ENCODE measurements around the gene PRKN. TPM values are rescaled to one million over a fixed set of nuclear protein-coding genes. Genes with fewer than 3 reads are reported as not detected.

The PRKN gene
- total and polyA plus RNA-seq, 2 experiments from 2014 or later, result 11.7 to 28.1 TPM

- Histone ChIP-seq H3K27ac (no peak overlapping the region), H3K36me3 (no peaks in the 10 kb centered on the region), H3K4me3 (no peak overlapping the region), H3K27me3 (no peaks in the 10 kb centered on the region), H3K4me1 (ENCODE audit: low read depth) (no peaks in the 10 kb centered on the region), H3K9me3 (ENCODE audit: low read depth) (no peaks in the 10 kb centered on the region)
- TF ChIP-seq, protein P1, sequence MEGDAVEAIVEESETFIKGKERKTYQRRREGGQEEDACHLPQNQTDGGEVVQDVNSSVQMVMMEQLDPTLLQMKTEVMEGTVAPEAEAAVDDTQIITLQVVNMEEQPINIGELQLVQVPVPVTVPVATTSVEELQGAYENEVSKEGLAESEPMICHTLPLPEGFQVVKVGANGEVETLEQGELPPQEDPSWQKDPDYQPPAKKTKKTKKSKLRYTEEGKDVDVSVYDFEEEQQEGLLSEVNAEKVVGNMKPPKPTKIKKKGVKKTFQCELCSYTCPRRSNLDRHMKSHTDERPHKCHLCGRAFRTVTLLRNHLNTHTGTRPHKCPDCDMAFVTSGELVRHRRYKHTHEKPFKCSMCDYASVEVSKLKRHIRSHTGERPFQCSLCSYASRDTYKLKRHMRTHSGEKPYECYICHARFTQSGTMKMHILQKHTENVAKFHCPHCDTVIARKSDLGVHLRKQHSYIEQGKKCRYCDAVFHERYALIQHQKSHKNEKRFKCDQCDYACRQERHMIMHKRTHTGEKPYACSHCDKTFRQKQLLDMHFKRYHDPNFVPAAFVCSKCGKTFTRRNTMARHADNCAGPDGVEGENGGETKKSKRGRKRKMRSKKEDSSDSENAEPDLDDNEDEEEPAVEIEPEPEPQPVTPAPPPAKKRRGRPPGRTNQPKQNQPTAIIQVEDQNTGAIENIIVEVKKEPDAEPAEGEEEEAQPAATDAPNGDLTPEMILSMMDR (IDR thresholded peaks at IDR 0.05; ENCODE audit: low read depth, low read length), result no peak
- DNase-seq (ENCODE audit: low read depth in 1 of 2, low spot score in 1 of 2), result no peak
Observed at GRCh38 chr6:161347988-161348627, 1379.5 kb downstream of the PRKN start.

DNA sequence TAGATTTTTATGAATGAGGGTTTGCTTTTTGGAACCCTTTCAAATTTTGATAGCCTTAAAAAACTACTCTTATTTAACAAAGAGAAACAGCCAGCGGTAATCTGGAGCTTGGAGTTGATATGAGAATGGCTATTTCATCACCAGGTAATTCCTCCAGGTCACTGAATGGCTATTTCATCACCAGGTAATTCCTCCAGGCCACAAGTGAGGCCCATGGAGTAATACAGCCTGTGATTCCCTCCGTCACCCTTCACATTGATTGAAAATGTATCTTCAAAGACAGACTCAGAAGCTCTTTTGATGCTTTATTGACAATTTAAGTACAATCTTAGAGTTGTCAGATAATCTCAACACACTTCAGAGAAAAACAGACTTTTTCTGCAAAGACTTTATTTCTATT lies 1380.4 kb downstream of the PRKN start:
- no peaks in the 10 kb centered on the region for H3K9me3 ChIP-seq (ENCODE audit: low read depth)
- no peak overlapping the region for H3K4me3 ChIP-seq
- no peaks in the 10 kb centered on the region for H3K27me3 ChIP-seq
- H3K36me3 ChIP-seq, result no peaks in the 10 kb centered on the region
- DNase-seq (ENCODE audit: low read depth in 1 of 2, low spot score in 1 of 2), result no peak
- H3K4me1 ChIP-seq (ENCODE audit: low read depth), result no peaks in the 10 kb centered on the region
- H3K27ac ChIP-seq, result no peak overlapping the region
- TF ChIP-seq, protein P1 (IDR thresholded peaks at IDR 0.05; ENCODE audit: low read depth, low read length), result no peak

GRCh38 chr6:161346717-161347116 lies 1380.8 kb downstream of the PRKN start:
- no peak overlapping the region for H3K27ac ChIP-seq
- no peaks in the 10 kb centered on the region for H3K4me1 ChIP-seq (ENCODE audit: low read depth)
- H3K9me3 ChIP-seq (ENCODE audit: low read depth), result no peaks in the 10 kb centered on the region
- TF ChIP-seq, protein P1 (IDR thresholded peaks at IDR 0.05; ENCODE audit: low read depth, low read length), result no peak
- no peak for DNase-seq (ENCODE audit: low read depth in 1 of 2, low spot score in 1 of 2)
- H3K36me3 ChIP-seq, result no peaks in the 10 kb centered on the region
- no peak overlapping the region for H3K4me3 ChIP-seq
- no peaks in the 10 kb centered on the region for H3K27me3 ChIP-seq

- Histone ChIP-seq H3K4me3 (no peak overlapping the region), H3K36me3 (no peaks in the 10 kb centered on the region), H3K9me3 (ENCODE audit: low read depth) (no peaks in the 10 kb centered on the region), H3K27me3 (no peaks in the 10 kb centered on the region), H3K27ac (no peak overlapping the region), H3K4me1 (ENCODE audit: low read depth) (no peaks in the 10 kb centered on the region)
- DNase-seq (ENCODE audit: low read depth in 1 of 2, low spot score in 1 of 2), result no peak
- TF ChIP-seq, protein P1 (IDR thresholded peaks at IDR 0.05; ENCODE audit: low read depth, low read length), result no peak
Observed at GRCh38 chr6:161344626-161345025, 1382.9 kb downstream of the PRKN start.

- H3K9me3 ChIP-seq (ENCODE audit: low read depth), result no peaks in the 10 kb centered on the region
- no peak overlapping the region for H3K27ac ChIP-seq
- no peak overlapping the region for H3K4me3 ChIP-seq
- H3K4me1 ChIP-seq (ENCODE audit: low read depth), result no peaks in the 10 kb centered on the region
- H3K36me3 ChIP-seq, result no peaks in the 10 kb centered on the region
- H3K27me3 ChIP-seq, result no peaks in the 10 kb centered on the region
- TF ChIP-seq, protein P1 (IDR thresholded peaks at IDR 0.05; ENCODE audit: low read depth, low read length), result no peak
- no peak for DNase-seq (ENCODE audit: low read depth in 1 of 2, low spot score in 1 of 2)
Observed at GRCh38 chr6:161342039-161342438, 1385.5 kb downstream of the PRKN start.
